GM18907 (cell line): ENCODE measurements around the gene NAALADL2.
A peak's percentile ranks its signal among the peaks of the same experiment; 100 is the strongest.
"Not testable (repeated sequence)": the region's sequence is repeated elsewhere in the genome, so short reads cannot be mapped to it uniquely, and the experiment has no call there.

Experiments
- ATAC-seq: cut with Tn5 transposase; IDR thresholded peaks from one replicate; pipeline ENCODE4 v1.9.1; 2021; ENCODE audit warnings: mild to moderate bottlenecking, moderate library complexity; ENCODE audit not compliant: unreplicated experiment

NAALADL2 gene

GRCh38 chr3:175526609-175527280 is 667.6 kb downstream of the NAALADL2 start:
- peak; percentile 62 for ATAC-seq

GRCh38 chr3:175528693-175529092 is 669.6 kb downstream of the NAALADL2 start:
- ATAC-seq = not testable (repeated sequence)

DNA sequence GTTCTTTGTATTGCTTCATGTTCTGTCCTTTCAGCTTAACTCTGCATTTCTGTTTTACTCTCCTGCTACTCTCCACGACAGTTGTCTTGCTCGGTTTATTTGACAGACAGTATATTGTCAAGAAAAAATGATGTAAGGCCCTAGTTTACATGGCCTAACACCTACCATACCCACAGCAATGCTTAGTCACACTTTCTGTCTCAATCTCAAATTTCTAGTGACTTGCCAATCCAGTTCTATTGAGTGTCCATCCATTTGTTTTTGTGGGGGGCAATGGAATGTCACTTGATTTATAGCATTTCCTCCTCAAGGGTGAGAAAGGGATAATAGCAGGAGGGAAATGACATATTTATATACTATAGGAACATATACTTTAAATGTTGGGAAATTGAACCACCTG is 676.2 kb downstream of the NAALADL2 start:
- ATAC-seq = no peak

GRCh38 chr3:175546115-175546514 is 687.0 kb downstream of the NAALADL2 start:
- no peak for ATAC-seq

DNA sequence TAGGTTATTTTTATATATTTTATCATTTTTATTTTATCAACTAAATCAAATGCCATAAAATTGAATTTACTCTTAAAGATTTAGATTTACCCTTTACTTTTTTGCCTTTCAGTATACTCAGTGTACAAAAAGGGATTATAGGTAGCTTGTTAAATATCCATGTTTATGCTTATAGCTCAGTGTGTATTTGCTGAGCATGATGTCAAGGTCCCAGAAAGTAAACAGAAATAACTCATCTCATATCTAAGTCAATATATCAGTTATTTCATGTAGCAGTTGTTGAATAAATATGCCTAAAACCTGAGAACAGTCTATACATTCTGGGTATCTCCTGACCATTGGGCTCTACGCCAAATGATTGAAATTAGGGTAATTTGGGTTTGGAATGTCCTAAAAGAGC is 693.8 kb downstream of the NAALADL2 start:
- no peak for ATAC-seq

GRCh38 chr3:175554801-175555200 is 695.7 kb downstream of the NAALADL2 start:
- no peak for ATAC-seq

GRCh38 chr3:175558261-175558660 is 699.1 kb downstream of the NAALADL2 start:
- no peak for ATAC-seq

- no peak for ATAC-seq
Measured at GRCh38 chr3:175564363-175564762, 705.2 kb downstream of the NAALADL2 start.

GRCh38 chr3:175571096-175571495 is 712.0 kb downstream of the NAALADL2 start:
- no peak for ATAC-seq

- no peak for ATAC-seq
Measured at GRCh38 chr3:175573226-175573625, 714.1 kb downstream of the NAALADL2 start.

- ATAC-seq = no peak
Measured at GRCh38 chr3:175580318-175580717, 721.2 kb downstream of the NAALADL2 start.

- no peak for ATAC-seq
Measured at GRCh38 chr3:175585898-175586297, 726.8 kb downstream of the NAALADL2 start.

DNA sequence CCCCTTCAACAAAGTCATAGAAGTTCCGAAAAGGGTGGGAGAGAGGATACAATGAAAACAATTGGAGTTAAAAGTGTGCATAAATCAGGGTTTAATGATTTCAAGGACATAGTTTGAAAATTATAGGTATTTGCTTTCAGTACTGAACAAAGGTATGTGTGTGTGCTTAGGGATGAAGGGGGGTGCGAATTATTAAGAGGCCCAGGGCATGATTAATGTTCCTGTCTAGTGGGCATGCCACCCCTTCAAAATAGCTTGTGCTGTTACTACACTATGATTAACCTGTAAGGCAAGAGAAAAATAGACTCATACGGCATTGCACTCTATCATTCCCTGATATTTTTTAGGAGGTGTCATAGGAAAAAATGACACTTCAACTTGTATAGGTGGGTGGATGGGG is 731.6 kb downstream of the NAALADL2 start:
- ATAC-seq = no peak

- ATAC-seq = no peak
Measured at GRCh38 chr3:175591375-175591774, 732.2 kb downstream of the NAALADL2 start.

- no peak for ATAC-seq
Measured at GRCh38 chr3:175593331-175593730, 734.2 kb downstream of the NAALADL2 start.

GRCh38 chr3:175598740-175599139 is 739.6 kb downstream of the NAALADL2 start:
- no peak for ATAC-seq

DNA sequence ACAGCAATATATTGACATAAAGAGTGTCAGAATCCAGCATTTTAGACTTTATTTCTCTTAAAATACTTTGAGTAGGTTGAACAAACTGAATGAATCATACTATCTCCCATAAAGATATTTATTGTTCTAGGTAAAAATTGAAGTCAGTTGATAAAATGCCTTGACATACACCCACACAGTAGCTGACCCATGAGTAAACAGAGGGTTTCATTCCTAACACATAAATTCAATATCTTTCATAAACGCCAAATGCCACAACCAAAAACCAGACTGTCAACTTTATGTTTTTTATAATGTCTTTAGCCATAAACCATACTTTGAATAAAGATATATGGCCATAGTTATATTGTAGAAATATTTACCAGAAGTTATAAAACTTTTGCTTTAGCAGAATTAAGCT is 742.4 kb downstream of the NAALADL2 start:
- ATAC-seq = no peak

- ATAC-seq = no peak
Measured at GRCh38 chr3:175605851-175606250, 746.7 kb downstream of the NAALADL2 start.

- no peak for ATAC-seq
Measured at GRCh38 chr3:175606650-175607318, 747.6 kb downstream of the NAALADL2 start.

- ATAC-seq = no peak
Measured at GRCh38 chr3:175608356-175608755, 749.2 kb downstream of the NAALADL2 start.

DNA sequence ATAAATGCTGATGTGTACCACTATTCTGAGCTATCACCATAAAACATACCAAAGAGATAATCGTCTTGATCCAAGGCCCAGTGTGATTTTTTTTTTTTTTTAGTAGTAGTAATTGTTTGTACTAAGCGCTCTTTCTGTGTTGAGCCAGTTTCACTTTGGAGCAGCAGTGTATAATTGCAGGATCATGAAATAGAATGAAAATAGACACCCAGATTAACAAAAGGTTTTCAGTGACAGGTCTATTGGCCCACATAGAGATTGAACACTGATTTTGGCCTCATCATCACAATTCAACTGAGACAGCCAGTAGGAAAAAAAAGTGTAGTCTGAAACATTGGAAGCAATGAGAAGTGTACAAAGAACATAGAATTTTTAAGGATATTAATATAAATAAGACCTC is 749.8 kb downstream of the NAALADL2 start:
- no peak for ATAC-seq

GRCh38 chr3:175612487-175613196 is 753.5 kb downstream of the NAALADL2 start:
- ATAC-seq = no peak
